HEK293 (cell line): Measurements from ENCODE around the gene WDR5B.

Experiments used
- CTCF ChIA-PET: fragments of 350-600 bp; formaldehyde crosslinking; extraction: SDS; loops from one replicate; lab custom pipeline; 2021; ENCODE audit warnings: antibody characterized with exemption; lab: Yijun Ruan, JAX
- POLR2A ChIA-PET: fragments of 300-600 bp; formaldehyde crosslinking; extraction: SDS; loops from one replicate; lab custom pipeline; 2020; ENCODE audit warnings: antibody characterized with exemption, inconsistent platforms; lab: Yijun Ruan, JAX
- H3K27ac ChIP-seq: fragments of 200-500 bp; sonication (Bioruptor generic); 2 replicates; pipeline ENCODE4 v1.5.1; 2014; ENCODE audit warnings: low read depth, low read length, control low read depth, inconsistent platforms; ENCODE audit errors: extremely low read depth
- H3K36me3 ChIP-seq, 2 experiments: fragments of 200-500 bp in 1 of 2; sonication (Bioruptor generic) in 1 of 2; 1 replicate in 1 of 2; 2 replicates in 1 of 2; pipeline ENCODE4 v1.5.1; 2014 to 2017; ENCODE audit warnings: inconsistent platforms in 2 of 2, low read length in 2 of 2; ENCODE audit not compliant: control insufficient read depth in 2 of 2, insufficient read depth in 1 of 2
- H3K4me1 ChIP-seq: fragments of 200-500 bp; sonication (Bioruptor generic); 2 replicates; pipeline ENCODE4 v1.5.1; 2014; ENCODE audit warnings: mild to moderate bottlenecking, low read length, inconsistent platforms; ENCODE audit not compliant: control insufficient read depth, insufficient read depth
- H3K4me3 ChIP-seq: 2 replicates; pipeline ENCODE4 v1.5.1; 2011; ENCODE audit warnings: low read depth, mild to moderate bottlenecking, control low read depth, low read length, moderate library complexity
- H3K9me3 ChIP-seq: fragments of 200-500 bp; sonication (Bioruptor generic); 2 replicates; pipeline ENCODE4 v1.5.1; 2014; ENCODE audit warnings: low read depth, low read length, inconsistent platforms; ENCODE audit not compliant: control insufficient read depth, insufficient read depth
- GFI1B ChIP-seq: fragments of 450-650 bp; formaldehyde crosslinking; IDR thresholded peaks from 2 replicates; pipeline ENCODE4 v1.5.1; 2016; ENCODE audit warnings: missing biosample characterization, missing genetic modification characterization
- GLIS1 ChIP-seq: fragments of 450-650 bp; formaldehyde crosslinking; IDR thresholded peaks from 2 replicates; pipeline ENCODE4 v1.5.1; 2016; ENCODE audit warnings: missing biosample characterization, missing genetic modification characterization
- GLIS2 ChIP-seq: fragments of 450-650 bp; formaldehyde crosslinking; IDR thresholded peaks from 2 replicates; pipeline ENCODE4 v1.5.1; 2016; ENCODE audit warnings: missing biosample characterization, missing genetic modification characterization
- SP2 ChIP-seq: fragments of 450-650 bp; formaldehyde crosslinking; IDR thresholded peaks from 2 replicates; pipeline ENCODE4 v1.5.1; 2016; ENCODE audit warnings: missing biosample characterization, missing genetic modification characterization
- ZBTB21 ChIP-seq: fragments of 450-650 bp; formaldehyde crosslinking; IDR thresholded peaks from 2 replicates; pipeline ENCODE4 v1.5.1; 2017; ENCODE audit warnings: missing biosample characterization, missing genetic modification characterization
- ZBTB8A ChIP-seq: fragments of 450-650 bp; formaldehyde crosslinking; IDR thresholded peaks from 2 replicates; pipeline ENCODE4 v1.5.1; 2016; ENCODE audit warnings: missing biosample characterization, missing genetic modification characterization
- ZNF157 ChIP-seq: fragments of 450-650 bp; formaldehyde crosslinking; IDR thresholded peaks from 2 replicates; pipeline ENCODE4 v1.5.1; 2016; ENCODE audit warnings: missing biosample characterization, missing genetic modification characterization
- ZNF221 ChIP-seq: fragments of 450-650 bp; formaldehyde crosslinking; IDR thresholded peaks from 2 replicates; pipeline ENCODE4 v1.5.1; 2017; ENCODE audit warnings: missing biosample characterization, missing genetic modification characterization, borderline replicate concordance
- ZNF341 ChIP-seq: fragments of 450-650 bp; formaldehyde crosslinking; IDR thresholded peaks from 2 replicates; pipeline ENCODE4; 2016; ENCODE audit warnings: low read depth, missing biosample characterization, missing genetic modification characterization
- ZNF354C ChIP-seq: fragments of 450-650 bp; formaldehyde crosslinking; IDR thresholded peaks from 2 replicates; pipeline ENCODE4 v1.5.1; 2016; ENCODE audit warnings: missing biosample characterization, missing genetic modification characterization, low read depth, borderline replicate concordance
- ZNF366 ChIP-seq: fragments of 450-650 bp; formaldehyde crosslinking; conservative IDR thresholded peaks from 2 replicates; pipeline ENCODE4 v1.5.1; 2016; ENCODE audit warnings: missing biosample characterization, missing genetic modification characterization
- ZNF560 ChIP-seq: fragments of 450-650 bp; formaldehyde crosslinking; IDR thresholded peaks from 2 replicates; pipeline ENCODE4 v1.5.1; 2017; ENCODE audit warnings: missing biosample characterization, missing genetic modification characterization, borderline replicate concordance
- ZNF561 ChIP-seq: fragments of 450-650 bp; IDR thresholded peaks from 2 replicates; pipeline ENCODE4 v1.5.1; 2018; ENCODE audit warnings: missing biosample characterization, missing genetic modification characterization, borderline replicate concordance
- ZNF610 ChIP-seq: fragments of 450-650 bp; formaldehyde crosslinking; IDR thresholded peaks from 2 replicates; pipeline ENCODE4 v1.5.1; 2016; ENCODE audit warnings: missing biosample characterization, missing genetic modification characterization, borderline replicate concordance
- ZNF623 ChIP-seq: fragments of 450-650 bp; formaldehyde crosslinking; IDR thresholded peaks from 2 replicates; pipeline ENCODE4 v1.5.1; 2016; ENCODE audit warnings: missing biosample characterization, missing genetic modification characterization
- ZNF768 ChIP-seq: fragments of 450-650 bp; formaldehyde crosslinking; IDR thresholded peaks from 2 replicates; pipeline ENCODE4 v1.5.1; 2018; ENCODE audit warnings: missing biosample characterization, mild to moderate bottlenecking, missing genetic modification characterization
- ZNF777 ChIP-seq: fragments of 450-650 bp; formaldehyde crosslinking; IDR thresholded peaks from 2 replicates; pipeline ENCODE4 v1.5.1; 2017; ENCODE audit warnings: missing biosample characterization, missing genetic modification characterization, borderline replicate concordance
- TF ChIP-seq, protein P1 (sequence below): fragments of 450-650 bp; formaldehyde crosslinking; IDR thresholded peaks from 2 replicates; pipeline ENCODE4 v1.5.1; 2017; ENCODE audit warnings: missing biosample characterization, missing genetic modification characterization
- TF ChIP-seq, protein P2 (sequence below): fragments of 450-650 bp; formaldehyde crosslinking; IDR thresholded peaks from 2 replicates; pipeline ENCODE4 v1.5.1; 2016; ENCODE audit warnings: missing biosample characterization, missing genetic modification characterization
- TF ChIP-seq, protein P3 (sequence below): fragments of 450-650 bp; formaldehyde crosslinking; IDR thresholded peaks from 2 replicates; pipeline ENCODE4 v1.5.1; 2016; ENCODE audit warnings: missing biosample characterization, missing genetic modification characterization
- TF ChIP-seq, protein P4 (sequence below): fragments of 450-650 bp; formaldehyde crosslinking; IDR thresholded peaks from 2 replicates; pipeline ENCODE4 v1.5.1; 2016; ENCODE audit warnings: missing biosample characterization, missing genetic modification characterization
- TF ChIP-seq, protein P5 (sequence below): fragments of 450-650 bp; formaldehyde crosslinking; IDR thresholded peaks from 2 replicates; pipeline ENCODE4 v1.5.1; 2016; ENCODE audit warnings: missing biosample characterization, missing genetic modification characterization
- TF ChIP-seq, protein P6 (sequence below): fragments of 450-650 bp; formaldehyde crosslinking; IDR thresholded peaks from 2 replicates; pipeline ENCODE4 v1.5.1; 2016; ENCODE audit warnings: missing biosample characterization, missing genetic modification characterization

WDR5B gene

DNA sequence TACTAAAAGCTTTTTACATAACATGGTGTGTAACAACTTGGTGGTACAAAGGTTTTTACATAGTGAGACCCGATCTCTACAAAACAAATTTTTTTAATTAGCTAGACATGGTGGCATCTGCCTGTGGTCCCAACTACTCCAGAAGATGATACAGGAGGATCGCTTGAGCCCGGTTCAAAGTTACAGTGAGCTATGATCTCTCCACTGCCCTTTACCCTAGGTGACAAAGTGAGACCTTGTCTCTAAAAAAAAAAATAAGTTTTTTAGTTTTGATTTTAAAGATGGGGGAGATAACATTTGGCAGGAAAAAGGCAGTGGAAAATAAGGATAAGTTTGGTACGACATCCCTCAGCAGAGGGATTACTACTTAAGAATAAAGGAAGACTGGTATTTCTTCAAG, 26.0 kb downstream of the WDR5B start:
- CTCF ChIA-PET: interaction anchor here (0.5 to 0.9 kb wide), 3 partner anchors 70 to 957 kb away, joined by 3 to 4 read pairs (median 3); no protein-coding TSS in a partner anchor
- H3K4me1 ChIP-seq: no peaks in the 10 kb centered on the region
- no peak for TF ChIP-seq ZNF623 (tag by site-specific recombination)
- TF ChIP-seq SP2 (tag by site-specific recombination): no peak
- no peak for TF ChIP-seq GFI1B (tag by site-specific recombination)
- TF ChIP-seq, protein P1, sequence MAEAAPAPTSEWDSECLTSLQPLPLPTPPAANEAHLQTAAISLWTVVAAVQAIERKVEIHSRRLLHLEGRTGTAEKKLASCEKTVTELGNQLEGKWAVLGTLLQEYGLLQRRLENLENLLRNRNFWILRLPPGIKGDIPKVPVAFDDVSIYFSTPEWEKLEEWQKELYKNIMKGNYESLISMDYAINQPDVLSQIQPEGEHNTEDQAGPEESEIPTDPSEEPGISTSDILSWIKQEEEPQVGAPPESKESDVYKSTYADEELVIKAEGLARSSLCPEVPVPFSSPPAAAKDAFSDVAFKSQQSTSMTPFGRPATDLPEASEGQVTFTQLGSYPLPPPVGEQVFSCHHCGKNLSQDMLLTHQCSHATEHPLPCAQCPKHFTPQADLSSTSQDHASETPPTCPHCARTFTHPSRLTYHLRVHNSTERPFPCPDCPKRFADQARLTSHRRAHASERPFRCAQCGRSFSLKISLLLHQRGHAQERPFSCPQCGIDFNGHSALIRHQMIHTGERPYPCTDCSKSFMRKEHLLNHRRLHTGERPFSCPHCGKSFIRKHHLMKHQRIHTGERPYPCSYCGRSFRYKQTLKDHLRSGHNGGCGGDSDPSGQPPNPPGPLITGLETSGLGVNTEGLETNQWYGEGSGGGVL (tag by site-specific recombination): no peak
- TF ChIP-seq ZBTB8A: no peak
- no peak for TF ChIP-seq ZNF221 (tag by site-specific recombination)
- TF ChIP-seq, protein P2, sequence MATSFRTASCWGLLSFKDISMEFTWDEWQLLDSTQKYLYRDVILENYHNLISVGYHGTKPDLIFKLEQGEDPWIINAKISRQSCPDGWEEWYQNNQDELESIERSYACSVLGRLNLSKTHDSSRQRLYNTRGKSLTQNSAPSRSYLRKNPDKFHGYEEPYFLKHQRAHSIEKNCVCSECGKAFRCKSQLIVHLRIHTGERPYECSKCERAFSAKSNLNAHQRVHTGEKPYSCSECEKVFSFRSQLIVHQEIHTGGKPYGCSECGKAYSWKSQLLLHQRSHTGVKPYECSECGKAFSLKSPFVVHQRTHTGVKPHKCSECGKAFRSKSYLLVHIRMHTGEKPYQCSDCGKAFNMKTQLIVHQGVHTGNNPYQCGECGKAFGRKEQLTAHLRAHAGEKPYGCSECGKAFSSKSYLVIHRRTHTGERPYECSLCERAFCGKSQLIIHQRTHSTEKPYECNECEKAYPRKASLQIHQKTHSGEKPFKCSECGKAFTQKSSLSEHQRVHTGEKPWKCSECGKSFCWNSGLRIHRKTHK (tag by site-specific recombination): no peak
- TF ChIP-seq, protein P3, sequence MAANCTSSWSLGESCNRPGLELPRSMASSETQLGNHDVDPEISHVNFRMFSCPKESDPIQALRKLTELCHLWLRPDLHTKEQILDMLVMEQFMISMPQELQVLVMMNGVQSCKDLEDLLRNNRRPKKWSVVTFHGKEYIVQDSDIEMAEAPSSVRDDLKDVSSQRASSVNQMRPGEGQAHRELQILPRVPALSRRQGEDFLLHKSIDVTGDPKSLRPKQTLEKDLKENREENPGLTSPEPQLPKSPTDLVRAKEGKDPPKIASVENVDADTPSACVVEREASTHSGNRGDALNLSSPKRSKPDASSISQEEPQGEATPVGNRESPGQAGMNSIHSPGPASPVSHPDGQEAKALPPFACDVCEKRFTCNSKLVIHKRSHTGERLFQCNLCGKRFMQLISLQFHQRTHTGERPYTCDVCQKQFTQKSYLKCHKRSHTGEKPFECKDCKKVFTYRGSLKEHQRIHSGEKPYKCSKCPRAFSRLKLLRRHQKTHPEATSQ (tag by site-specific recombination): no peak
- no peak for TF ChIP-seq GLIS2 (tag by site-specific recombination)
- TF ChIP-seq GLIS1 (tag by site-specific recombination): no peak
- TF ChIP-seq ZNF777 (tag by site-specific recombination): no peak
- no peak for TF ChIP-seq ZNF354C
- no peak for TF ChIP-seq ZNF366 (tag by site-specific recombination)
- TF ChIP-seq ZNF560: no peak
- TF ChIP-seq, all 188 proteins: peak for 0
- H3K36me3 ChIP-seq: peaks cover 0 to 11% of the 10 kb centered on the region in 2 experiments; a peak in 2 of 3 replicates
- POLR2A ChIA-PET: no interaction called here
- no peak overlapping the region for H3K4me3 ChIP-seq
- H3K9me3 ChIP-seq: no peaks in the 10 kb centered on the region
- H3K27ac ChIP-seq: no peak overlapping the region

DNA sequence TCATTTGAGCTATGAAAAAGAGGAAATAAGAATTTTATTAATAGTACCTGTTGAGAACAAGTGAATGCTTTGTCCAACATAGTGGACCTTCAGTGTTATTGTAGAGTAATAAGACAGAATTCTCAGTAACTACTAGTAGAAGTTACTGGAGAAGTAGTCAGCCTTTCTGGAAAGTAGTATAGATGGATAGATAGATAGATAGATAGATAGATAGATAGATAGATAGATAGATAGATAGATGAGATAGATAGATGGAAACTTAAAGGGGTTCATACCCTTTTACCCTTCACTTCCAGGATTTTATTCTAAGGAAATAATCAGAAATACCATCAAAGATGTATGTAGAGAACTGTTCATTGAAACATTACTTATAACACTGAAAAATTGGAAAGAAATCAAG, 26.7 kb downstream of the WDR5B start:
- ChIA-PET POLR2A (no interaction called here), CTCF (interaction anchor here (0.5 to 0.9 kb wide), 3 partner anchors 69 to 291 kb away, joined by 3 to 4 read pairs (median 4); no protein-coding TSS in a partner anchor)
- H3K36me3 ChIP-seq: peaks cover 0 to 11% of the 10 kb centered on the region in 2 experiments; a peak in 2 of 3 replicates
- H3K4me3 ChIP-seq: no peak overlapping the region
- H3K27ac ChIP-seq: no peak overlapping the region
- H3K9me3 ChIP-seq: no peaks in the 10 kb centered on the region
- no peaks in the 10 kb centered on the region for H3K4me1 ChIP-seq
- TF ChIP-seq, protein P4, sequence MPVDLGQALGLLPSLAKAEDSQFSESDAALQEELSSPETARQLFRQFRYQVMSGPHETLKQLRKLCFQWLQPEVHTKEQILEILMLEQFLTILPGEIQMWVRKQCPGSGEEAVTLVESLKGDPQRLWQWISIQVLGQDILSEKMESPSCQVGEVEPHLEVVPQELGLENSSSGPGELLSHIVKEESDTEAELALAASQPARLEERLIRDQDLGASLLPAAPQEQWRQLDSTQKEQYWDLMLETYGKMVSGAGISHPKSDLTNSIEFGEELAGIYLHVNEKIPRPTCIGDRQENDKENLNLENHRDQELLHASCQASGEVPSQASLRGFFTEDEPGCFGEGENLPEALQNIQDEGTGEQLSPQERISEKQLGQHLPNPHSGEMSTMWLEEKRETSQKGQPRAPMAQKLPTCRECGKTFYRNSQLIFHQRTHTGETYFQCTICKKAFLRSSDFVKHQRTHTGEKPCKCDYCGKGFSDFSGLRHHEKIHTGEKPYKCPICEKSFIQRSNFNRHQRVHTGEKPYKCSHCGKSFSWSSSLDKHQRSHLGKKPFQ: no peak

DNA sequence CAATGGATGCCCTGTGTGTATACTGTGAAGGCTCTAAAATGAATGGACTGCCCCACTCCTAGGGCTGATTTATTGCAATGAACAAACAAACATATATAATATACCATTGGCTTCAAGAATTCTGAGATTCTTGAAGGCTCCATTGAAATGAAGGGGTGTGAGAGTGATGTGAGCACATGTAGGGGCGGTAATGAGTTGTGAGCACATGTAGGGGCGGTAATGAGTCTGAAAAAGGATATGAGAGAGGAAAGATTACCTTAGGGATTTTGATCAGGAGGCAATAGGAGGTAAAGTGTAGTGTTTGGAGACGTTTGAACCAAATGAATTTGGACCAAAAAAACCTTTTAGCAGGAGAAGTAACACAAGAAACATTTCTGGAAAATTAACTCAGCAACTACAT, 28.2 kb downstream of the WDR5B start:
- H3K4me1 ChIP-seq: no peaks in the 10 kb centered on the region
- TF ChIP-seq, protein P5, sequence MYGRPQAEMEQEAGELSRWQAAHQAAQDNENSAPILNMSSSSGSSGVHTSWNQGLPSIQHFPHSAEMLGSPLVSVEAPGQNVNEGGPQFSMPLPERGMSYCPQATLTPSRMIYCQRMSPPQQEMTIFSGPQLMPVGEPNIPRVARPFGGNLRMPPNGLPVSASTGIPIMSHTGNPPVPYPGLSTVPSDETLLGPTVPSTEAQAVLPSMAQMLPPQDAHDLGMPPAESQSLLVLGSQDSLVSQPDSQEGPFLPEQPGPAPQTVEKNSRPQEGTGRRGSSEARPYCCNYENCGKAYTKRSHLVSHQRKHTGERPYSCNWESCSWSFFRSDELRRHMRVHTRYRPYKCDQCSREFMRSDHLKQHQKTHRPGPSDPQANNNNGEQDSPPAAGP: no peak
- no peak for TF ChIP-seq ZNF561
- no peak for TF ChIP-seq ZBTB21 (tag by site-specific recombination)
- no peak for TF ChIP-seq ZNF157 (tag by site-specific recombination)
- TF ChIP-seq ZNF610 (tag by site-specific recombination): no peak
- no peak for TF ChIP-seq ZNF341 (tag by site-specific recombination)
- no peak for TF ChIP-seq ZNF777 (tag by site-specific recombination)
- no peak for TF ChIP-seq ZNF768
- TF ChIP-seq, protein P6, sequence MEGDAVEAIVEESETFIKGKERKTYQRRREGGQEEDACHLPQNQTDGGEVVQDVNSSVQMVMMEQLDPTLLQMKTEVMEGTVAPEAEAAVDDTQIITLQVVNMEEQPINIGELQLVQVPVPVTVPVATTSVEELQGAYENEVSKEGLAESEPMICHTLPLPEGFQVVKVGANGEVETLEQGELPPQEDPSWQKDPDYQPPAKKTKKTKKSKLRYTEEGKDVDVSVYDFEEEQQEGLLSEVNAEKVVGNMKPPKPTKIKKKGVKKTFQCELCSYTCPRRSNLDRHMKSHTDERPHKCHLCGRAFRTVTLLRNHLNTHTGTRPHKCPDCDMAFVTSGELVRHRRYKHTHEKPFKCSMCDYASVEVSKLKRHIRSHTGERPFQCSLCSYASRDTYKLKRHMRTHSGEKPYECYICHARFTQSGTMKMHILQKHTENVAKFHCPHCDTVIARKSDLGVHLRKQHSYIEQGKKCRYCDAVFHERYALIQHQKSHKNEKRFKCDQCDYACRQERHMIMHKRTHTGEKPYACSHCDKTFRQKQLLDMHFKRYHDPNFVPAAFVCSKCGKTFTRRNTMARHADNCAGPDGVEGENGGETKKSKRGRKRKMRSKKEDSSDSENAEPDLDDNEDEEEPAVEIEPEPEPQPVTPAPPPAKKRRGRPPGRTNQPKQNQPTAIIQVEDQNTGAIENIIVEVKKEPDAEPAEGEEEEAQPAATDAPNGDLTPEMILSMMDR: no peak

More for the DNA sequence above, 28.2 kb downstream of the WDR5B start:
- peaks cover 0 to 11% of the 10 kb centered on the region in 2 experiments; a peak in 2 of 3 replicates for H3K36me3 ChIP-seq
- no peak overlapping the region for H3K27ac ChIP-seq
- H3K4me3 ChIP-seq: no peak overlapping the region
- no peaks in the 10 kb centered on the region for H3K9me3 ChIP-seq
- CTCF ChIA-PET: no interaction called here
- POLR2A ChIA-PET: no interaction called here
